ENCODE measurements around the gene SLC1A7. TPM values are rescaled to one million over a fixed set of nuclear protein-coding genes. Genes with fewer than 3 reads are reported as not detected.

SLC1A7 gene
- total and polyA plus RNA-seq, 2 donors (not counting 1 experiment from before 2014, with no cell fraction given): 0.10 TPM; not detected in 1

DNA sequence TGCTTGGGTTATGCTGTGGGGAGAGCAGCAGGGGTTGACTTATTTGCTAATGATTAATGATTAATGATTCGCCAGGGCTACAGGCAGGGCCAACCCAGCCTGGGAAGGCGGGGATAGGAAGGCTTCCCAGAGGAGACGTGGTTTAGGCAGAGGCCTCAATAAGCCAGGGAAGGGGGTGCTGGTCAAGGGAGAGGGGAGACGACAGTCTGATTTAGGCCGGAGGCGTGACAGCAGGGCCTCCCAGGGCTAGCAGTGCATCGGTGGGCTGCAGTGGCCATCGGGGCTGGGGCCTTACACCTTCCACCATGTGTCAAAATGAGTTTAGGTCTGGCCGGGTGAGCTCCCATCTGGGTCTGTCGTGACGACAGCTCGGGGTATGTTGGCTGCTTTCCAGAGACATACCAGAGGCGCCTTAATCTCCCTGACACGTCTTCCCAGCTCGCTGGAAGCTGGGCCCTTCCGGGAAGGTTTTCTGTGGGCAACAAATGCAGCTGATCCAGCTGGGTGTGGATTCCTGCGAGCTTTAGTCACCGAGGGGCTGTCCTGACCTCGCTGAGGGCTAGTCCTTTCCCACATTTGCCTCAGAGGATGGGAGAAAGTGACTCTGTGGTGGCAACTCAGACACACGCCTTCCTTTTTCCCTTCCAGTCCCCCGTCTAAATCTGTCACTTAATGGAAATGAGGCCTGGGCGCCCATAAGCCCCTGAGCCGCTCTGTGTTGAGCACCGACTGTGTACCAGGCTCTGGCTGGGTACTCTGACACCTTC is 3.7 kb upstream of the SLC1A7 start:
- Histone ChIP-seq H3K4me3 (ENCODE audit: control extremely low read depth in 1 of 5, extremely low read depth in 1 of 5, insufficient read depth in 1 of 5, low read depth in 2 of 5, low read length in 4 of 5) (no peak overlapping the region), H3K79me2 (ENCODE audit: control insufficient read depth, insufficient read depth, low read length) (no peaks in the 10 kb centered on the region), H3K4me1 (ENCODE audit: control insufficient read depth in 2 of 2, insufficient read depth in 2 of 2, low read length in 2 of 2) (no peaks in the 10 kb centered on the region), H3K9ac (ENCODE audit: low read length) (no peak overlapping the region), H3K27ac (ENCODE audit: low read length in 2 of 2) (no peak overlapping the region), H3K9me3 (ENCODE audit: control extremely low read depth in 1 of 3, control insufficient read depth in 2 of 3, insufficient read depth in 1 of 3, low read length in 2 of 3) (no peaks in the 10 kb centered on the region), H4K20me1 (ENCODE audit: control insufficient read depth, insufficient read depth, low read length, poor library complexity, severe bottlenecking) (no peaks in the 10 kb centered on the region), H2AFZ (ENCODE audit: insufficient read depth, low read depth, low read length, poor library complexity, severe bottlenecking) (no peak overlapping the region), H3K4me2 (replicated peaks; ENCODE audit: low read depth, low read length, poor library complexity, severe bottlenecking) (no peak overlapping the region), H3K36me3 (replicated peaks in 1 of 2; ENCODE audit: control extremely low read depth in 1 of 2, control insufficient read depth in 1 of 2, extremely low read depth in 1 of 2, insufficient read depth in 2 of 2, low read length in 1 of 2) (no peaks in the 10 kb centered on the region), H3K27me3 (replicated peaks in 1 of 4; ENCODE audit: control extremely low read depth in 1 of 4, control insufficient read depth in 3 of 4, insufficient read depth in 4 of 4, low read length in 3 of 4) (no peaks in the 10 kb centered on the region)
- CTCF ChIA-PET: no interaction called here
- intact Hi-C loops (cut with micrococcal nuclease): no loop called here
- Mint-ChIP-seq H3K4me1 (no peaks in the 10 kb centered on the region), H3K27me3 (peaks cover 5% of the 10 kb centered on the region), H3K27ac (no peak overlapping the region), H3K4me3 (no peak overlapping the region), H3K9me3 (ENCODE audit: insufficient read depth) (no peaks in the 10 kb centered on the region)
- 93% methylated on average over 22 of the region's 24 CpGs for WGBS (ENCODE audit: insufficient coverage)
- POLR2A ChIA-PET: no interaction called here
- DNase-seq (no peak), ATAC-seq (ENCODE audit: low read depth) (no peak)
- no peak for TF ChIP-seq EZH2 (IDR thresholded peaks at IDR 0.05; ENCODE audit: borderline replicate concordance, insufficient read depth, low read depth, low read length, poor library complexity, severe bottlenecking)
- TF ChIP-seq, protein P1, sequence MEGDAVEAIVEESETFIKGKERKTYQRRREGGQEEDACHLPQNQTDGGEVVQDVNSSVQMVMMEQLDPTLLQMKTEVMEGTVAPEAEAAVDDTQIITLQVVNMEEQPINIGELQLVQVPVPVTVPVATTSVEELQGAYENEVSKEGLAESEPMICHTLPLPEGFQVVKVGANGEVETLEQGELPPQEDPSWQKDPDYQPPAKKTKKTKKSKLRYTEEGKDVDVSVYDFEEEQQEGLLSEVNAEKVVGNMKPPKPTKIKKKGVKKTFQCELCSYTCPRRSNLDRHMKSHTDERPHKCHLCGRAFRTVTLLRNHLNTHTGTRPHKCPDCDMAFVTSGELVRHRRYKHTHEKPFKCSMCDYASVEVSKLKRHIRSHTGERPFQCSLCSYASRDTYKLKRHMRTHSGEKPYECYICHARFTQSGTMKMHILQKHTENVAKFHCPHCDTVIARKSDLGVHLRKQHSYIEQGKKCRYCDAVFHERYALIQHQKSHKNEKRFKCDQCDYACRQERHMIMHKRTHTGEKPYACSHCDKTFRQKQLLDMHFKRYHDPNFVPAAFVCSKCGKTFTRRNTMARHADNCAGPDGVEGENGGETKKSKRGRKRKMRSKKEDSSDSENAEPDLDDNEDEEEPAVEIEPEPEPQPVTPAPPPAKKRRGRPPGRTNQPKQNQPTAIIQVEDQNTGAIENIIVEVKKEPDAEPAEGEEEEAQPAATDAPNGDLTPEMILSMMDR (IDR thresholded peaks at IDR 0.05): no peak

DNA sequence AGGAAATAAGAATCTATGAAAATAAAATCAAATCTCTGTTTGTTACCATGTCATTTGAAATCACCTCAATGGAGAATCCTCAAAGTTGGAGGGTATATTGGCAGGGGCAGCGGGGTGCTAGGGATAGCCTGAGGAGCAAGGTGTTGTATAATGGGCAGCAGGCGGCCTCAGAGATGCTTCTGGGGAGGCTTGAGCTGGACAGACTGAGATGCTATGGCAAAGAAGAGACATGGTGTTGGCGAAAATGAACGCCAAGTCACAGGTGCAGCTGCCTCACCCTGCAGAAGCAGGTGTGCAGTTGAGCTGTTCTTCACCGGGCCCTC is 3.1 kb upstream of the SLC1A7 start:
- Histone ChIP-seq H3K9ac (ENCODE audit: low read length) (no peak overlapping the region), H3K4me2 (replicated peaks; ENCODE audit: low read depth, low read length, poor library complexity, severe bottlenecking) (no peak overlapping the region), H3K36me3 (replicated peaks in 1 of 2; ENCODE audit: control extremely low read depth in 1 of 2, control insufficient read depth in 1 of 2, extremely low read depth in 1 of 2, insufficient read depth in 2 of 2, low read length in 1 of 2) (no peaks in the 10 kb centered on the region), H4K20me1 (ENCODE audit: control insufficient read depth, insufficient read depth, low read length, poor library complexity, severe bottlenecking) (no peaks in the 10 kb centered on the region), H3K4me3 (ENCODE audit: control extremely low read depth in 1 of 5, extremely low read depth in 1 of 5, insufficient read depth in 1 of 5, low read depth in 2 of 5, low read length in 4 of 5) (no peak overlapping the region), H3K9me3 (ENCODE audit: control extremely low read depth in 1 of 3, control insufficient read depth in 2 of 3, insufficient read depth in 1 of 3, low read length in 2 of 3) (no peaks in the 10 kb centered on the region), H3K27ac (ENCODE audit: low read length in 2 of 2) (no peak overlapping the region), H3K4me1 (ENCODE audit: control insufficient read depth in 2 of 2, insufficient read depth in 2 of 2, low read length in 2 of 2) (no peaks in the 10 kb centered on the region), H2AFZ (ENCODE audit: insufficient read depth, low read depth, low read length, poor library complexity, severe bottlenecking) (no peak overlapping the region), H3K27me3 (replicated peaks in 1 of 4; ENCODE audit: control extremely low read depth in 1 of 4, control insufficient read depth in 3 of 4, insufficient read depth in 4 of 4, low read length in 3 of 4) (no peaks in the 10 kb centered on the region), H3K79me2 (ENCODE audit: control insufficient read depth, insufficient read depth, low read length) (no peaks in the 10 kb centered on the region)
- no peaks in the 10 kb centered on the region for H3K9me3 Mint-ChIP-seq (ENCODE audit: insufficient read depth)
- ChIA-PET CTCF (no interaction called here), POLR2A (no interaction called here)
- intact Hi-C loops (cut with micrococcal nuclease): no loop called here
- no peak for ATAC-seq (ENCODE audit: low read depth)
- no peak for TF ChIP-seq EZH2 (IDR thresholded peaks at IDR 0.05; ENCODE audit: borderline replicate concordance, insufficient read depth, low read depth, low read length, poor library complexity, severe bottlenecking)
- TF ChIP-seq, protein P1 (IDR thresholded peaks at IDR 0.05): no peak
- no peaks in the 10 kb centered on the region for H3K4me1 Mint-ChIP-seq
- WGBS (ENCODE audit: insufficient coverage): 80% methylated on average over 5 of the region's 5 CpGs
- no peak overlapping the region for H3K4me3 Mint-ChIP-seq
- no peak for DNase-seq
- H3K27ac Mint-ChIP-seq: no peak overlapping the region
- peaks cover 8% of the 10 kb centered on the region for H3K27me3 Mint-ChIP-seq
